ENCODE results near the gene SYT7. TPM values are rescaled to one million over a fixed set of nuclear protein-coding genes. Genes with fewer than 3 reads are reported as not detected.

SYT7 gene
- total RNA-seq, 2 donors from 2014 or later, result not detected

- no peaks in the 10 kb centered on the region for H3K4me1 Mint-ChIP-seq (ENCODE audit: low read depth)
- H3K27ac Mint-ChIP-seq, result no peak overlapping the region
- peaks cover 19% of the 10 kb centered on the region for H3K27me3 Mint-ChIP-seq (ENCODE audit: low read depth)
- H3K4me3 Mint-ChIP-seq, result no peak overlapping the region
- H3K9me3 Mint-ChIP-seq, result no peaks in the 10 kb centered on the region
- no peaks in the 10 kb centered on the region for H3K36me3 Mint-ChIP-seq (ENCODE audit: insufficient read depth in 2 of 2)
- ATAC-seq (replicated peaks in 1 of 2), result no peak
- no peak for DNase-seq
Observed at GRCh38 chr11:61601512-61601911, 20.6 kb upstream of the SYT7 start.

GRCh38 chr11:61599968-61600710 is 19.3 kb upstream of the SYT7 start:
- H3K27me3 Mint-ChIP-seq (ENCODE audit: low read depth), result peaks cover 19% of the 10 kb centered on the region
- DNase-seq (no peak), ATAC-seq (replicated peaks in 1 of 2) (no peak)
- H3K27ac Mint-ChIP-seq, result no peak overlapping the region
- no peaks in the 10 kb centered on the region for H3K36me3 Mint-ChIP-seq (ENCODE audit: insufficient read depth in 2 of 2)
- H3K9me3 Mint-ChIP-seq, result no peaks in the 10 kb centered on the region
- H3K4me3 Mint-ChIP-seq, result no peak overlapping the region
- H3K4me1 Mint-ChIP-seq (ENCODE audit: low read depth), result no peaks in the 10 kb centered on the region

GRCh38 chr11:61598886-61599868 is 18.3 kb upstream of the SYT7 start:
- ATAC-seq (replicated peaks in 1 of 2), result no peak
- no peaks in the 10 kb centered on the region for H3K4me1 Mint-ChIP-seq (ENCODE audit: low read depth)
- H3K27me3 Mint-ChIP-seq (ENCODE audit: low read depth), result peaks cover 23% of the 10 kb centered on the region
- no peaks in the 10 kb centered on the region for H3K9me3 Mint-ChIP-seq
- H3K4me3 Mint-ChIP-seq, result peak overlapping the region in 1 of 2 donors; percentile 29
- no peak for DNase-seq
- H3K27ac Mint-ChIP-seq, result no peak overlapping the region
- H3K36me3 Mint-ChIP-seq (ENCODE audit: insufficient read depth in 2 of 2), result no peaks in the 10 kb centered on the region

GRCh38 chr11:61598374-61598773 is 17.5 kb upstream of the SYT7 start:
- DNase-seq (no peak), ATAC-seq (replicated peaks in 1 of 2) (no peak)
- no peaks in the 10 kb centered on the region for H3K36me3 Mint-ChIP-seq (ENCODE audit: insufficient read depth in 2 of 2)
- H3K27ac Mint-ChIP-seq, result no peak overlapping the region
- H3K9me3 Mint-ChIP-seq, result no peaks in the 10 kb centered on the region
- no peaks in the 10 kb centered on the region for H3K4me1 Mint-ChIP-seq (ENCODE audit: low read depth)
- H3K4me3 Mint-ChIP-seq, result no peak overlapping the region
- peaks cover 27% of the 10 kb centered on the region for H3K27me3 Mint-ChIP-seq (ENCODE audit: low read depth)

GRCh38 chr11:61596990-61597389 is 16.1 kb upstream of the SYT7 start:
- Mint-ChIP-seq H3K9me3 (no peaks in the 10 kb centered on the region), H3K27ac (no peak overlapping the region), H3K4me3 (no peak overlapping the region), H3K36me3 (ENCODE audit: insufficient read depth in 2 of 2) (no peaks in the 10 kb centered on the region), H3K4me1 (ENCODE audit: low read depth) (no peaks in the 10 kb centered on the region), H3K27me3 (ENCODE audit: low read depth) (peaks cover 32% of the 10 kb centered on the region)
- no peak for DNase-seq
- no peak for ATAC-seq (replicated peaks in 1 of 2)

- ATAC-seq (replicated peaks in 1 of 2), result no peak
- H3K36me3 Mint-ChIP-seq (ENCODE audit: insufficient read depth in 2 of 2), result no peaks in the 10 kb centered on the region
- H3K27me3 Mint-ChIP-seq (ENCODE audit: low read depth), result peaks cover 36% of the 10 kb centered on the region
- no peak overlapping the region for H3K27ac Mint-ChIP-seq
- no peak overlapping the region for H3K4me3 Mint-ChIP-seq
- H3K4me1 Mint-ChIP-seq (ENCODE audit: low read depth), result no peaks in the 10 kb centered on the region
- no peak for DNase-seq
- no peaks in the 10 kb centered on the region for H3K9me3 Mint-ChIP-seq
Observed at GRCh38 chr11:61596542-61596941, 15.7 kb upstream of the SYT7 start.

- H3K9me3 Mint-ChIP-seq, result no peaks in the 10 kb centered on the region
- H3K4me1 Mint-ChIP-seq (ENCODE audit: low read depth), result no peaks in the 10 kb centered on the region
- DNase-seq, result no peak
- H3K27ac Mint-ChIP-seq, result no peak overlapping the region
- peaks cover 40% of the 10 kb centered on the region for H3K27me3 Mint-ChIP-seq (ENCODE audit: low read depth)
- H3K36me3 Mint-ChIP-seq (ENCODE audit: insufficient read depth in 2 of 2), result no peaks in the 10 kb centered on the region
- H3K4me3 Mint-ChIP-seq, result no peak overlapping the region
- ATAC-seq (replicated peaks in 1 of 2), result no peak
Observed at GRCh38 chr11:61594907-61595257, 14.0 kb upstream of the SYT7 start.

GRCh38 chr11:61593151-61593550 is 12.3 kb upstream of the SYT7 start:
- peaks cover 10% of the 10 kb centered on the region for H3K4me1 Mint-ChIP-seq (ENCODE audit: low read depth)
- no peaks in the 10 kb centered on the region for H3K9me3 Mint-ChIP-seq
- peaks cover 43% of the 10 kb centered on the region for H3K27me3 Mint-ChIP-seq (ENCODE audit: low read depth)
- DNase-seq, result no peak
- H3K27ac Mint-ChIP-seq, result no peak overlapping the region
- no peak overlapping the region for H3K4me3 Mint-ChIP-seq
- no peak for ATAC-seq (replicated peaks in 1 of 2)
- H3K36me3 Mint-ChIP-seq (ENCODE audit: insufficient read depth in 2 of 2), result no peaks in the 10 kb centered on the region

- ATAC-seq (replicated peaks in 1 of 2) (no peak), DNase-seq (no peak)
- no peak overlapping the region for H3K4me3 Mint-ChIP-seq
- no peak overlapping the region for H3K27ac Mint-ChIP-seq
- no peaks in the 10 kb centered on the region for H3K36me3 Mint-ChIP-seq (ENCODE audit: insufficient read depth in 2 of 2)
- no peaks in the 10 kb centered on the region for H3K9me3 Mint-ChIP-seq
- H3K4me1 Mint-ChIP-seq (ENCODE audit: low read depth), result peaks cover 10% of the 10 kb centered on the region
- H3K27me3 Mint-ChIP-seq (ENCODE audit: low read depth), result peaks cover 43% of the 10 kb centered on the region
Observed at GRCh38 chr11:61592176-61592575, 11.3 kb upstream of the SYT7 start.

- H3K4me3 Mint-ChIP-seq, result no peak overlapping the region
- ATAC-seq (replicated peaks in 1 of 2) (no peak), DNase-seq (no peak)
- H3K36me3 Mint-ChIP-seq (ENCODE audit: insufficient read depth in 2 of 2), result no peaks in the 10 kb centered on the region
- H3K9me3 Mint-ChIP-seq, result no peaks in the 10 kb centered on the region
- H3K27me3 Mint-ChIP-seq (ENCODE audit: low read depth), result peaks cover 43% of the 10 kb centered on the region
- H3K27ac Mint-ChIP-seq, result no peak overlapping the region
- H3K4me1 Mint-ChIP-seq (ENCODE audit: low read depth), result peaks cover 10% of the 10 kb centered on the region
Observed at GRCh38 chr11:61589961-61590360, 9.1 kb upstream of the SYT7 start.

- Mint-ChIP-seq H3K27ac (no peak overlapping the region), H3K9me3 (no peaks in the 10 kb centered on the region), H3K36me3 (ENCODE audit: insufficient read depth in 2 of 2) (no peaks in the 10 kb centered on the region), H3K27me3 (ENCODE audit: low read depth) (peaks cover 35% of the 10 kb centered on the region), H3K4me3 (peak overlapping the region; percentile 70 to 75), H3K4me1 (ENCODE audit: low read depth) (peaks cover 10% of the 10 kb centered on the region)
- DNase-seq, result no peak
- no peak for ATAC-seq (replicated peaks in 1 of 2)
Observed at GRCh38 chr11:61588728-61589191, 7.9 kb upstream of the SYT7 start.

- DNase-seq, result peak; percentile 72 to 75
- ATAC-seq (replicated peaks in 1 of 2), result peak; percentile 78 to 80
- Mint-ChIP-seq H3K4me3 (peak overlapping the region; percentile 70 to 75), H3K9me3 (no peaks in the 10 kb centered on the region), H3K4me1 (ENCODE audit: low read depth) (peaks cover 10% of the 10 kb centered on the region), H3K36me3 (ENCODE audit: insufficient read depth in 2 of 2) (no peaks in the 10 kb centered on the region), H3K27me3 (ENCODE audit: low read depth) (peaks cover 40% of the 10 kb centered on the region), H3K27ac (no peak overlapping the region)
Observed at GRCh38 chr11:61587951-61588727, 7.3 kb upstream of the SYT7 start.

GRCh38 chr11:61587541-61587941 is 6.7 kb upstream of the SYT7 start:
- Mint-ChIP-seq H3K27ac (no peak overlapping the region), H3K9me3 (no peaks in the 10 kb centered on the region), H3K4me3 (peak overlapping the region in 1 of 2 donors; percentile 70)

More at GRCh38 chr11:61587541-61587941, 6.7 kb upstream of the SYT7 start:
- DNase-seq, result peak; percentile 22 to 27
- Mint-ChIP-seq H3K36me3 (ENCODE audit: insufficient read depth in 2 of 2) (no peaks in the 10 kb centered on the region), H3K27me3 (ENCODE audit: low read depth) (peaks cover 46% of the 10 kb centered on the region), H3K4me1 (ENCODE audit: low read depth) (peaks cover 10% of the 10 kb centered on the region)
- ATAC-seq (replicated peaks in 1 of 2), result peak in 1 of 2 donors; percentile 47
